Colon (tissue), 2 donors: ENCODE results near the gene UBD.

Experiments used
- FAIRE-seq: peaks from 2 replicates; lab custom pipeline; 2012; peaks lifted over from hg19 to GRCh38; lab: Jason Lieb, UNC
- donor health status: control.
- donor health status: control.

The UBD gene

DNA sequence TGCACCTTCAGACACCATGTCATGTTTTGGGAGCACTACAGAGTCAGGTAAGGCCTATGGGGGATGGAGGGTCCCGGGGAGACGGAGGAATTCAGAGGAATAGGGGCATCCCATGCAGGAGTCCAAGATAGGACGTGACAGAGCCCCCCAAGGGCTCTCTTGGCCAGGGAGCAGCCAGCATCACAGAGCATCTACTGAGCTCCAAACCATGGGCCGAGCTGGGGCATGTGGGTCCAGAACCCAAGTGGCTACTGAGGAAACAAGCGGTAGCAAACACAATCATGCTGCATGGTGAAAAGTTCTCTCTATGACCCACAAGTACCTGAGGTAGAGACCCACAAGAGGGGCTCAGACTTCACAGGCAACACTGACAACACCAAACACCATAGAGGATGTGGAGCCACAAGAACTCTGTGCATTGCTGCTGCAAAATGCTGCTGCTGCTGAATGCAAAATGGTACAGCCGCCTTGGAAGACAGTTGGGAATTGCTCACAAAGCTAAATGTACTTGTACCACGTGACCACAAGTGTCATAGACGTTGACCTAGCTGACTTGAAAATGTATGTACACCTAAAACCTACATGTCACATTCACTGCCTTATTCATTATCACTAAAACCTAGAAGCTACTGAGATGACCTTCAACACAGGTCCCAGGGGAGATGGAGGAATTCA lies 38.4 kb downstream of the UBD start:
- no peak for FAIRE-seq

DNA sequence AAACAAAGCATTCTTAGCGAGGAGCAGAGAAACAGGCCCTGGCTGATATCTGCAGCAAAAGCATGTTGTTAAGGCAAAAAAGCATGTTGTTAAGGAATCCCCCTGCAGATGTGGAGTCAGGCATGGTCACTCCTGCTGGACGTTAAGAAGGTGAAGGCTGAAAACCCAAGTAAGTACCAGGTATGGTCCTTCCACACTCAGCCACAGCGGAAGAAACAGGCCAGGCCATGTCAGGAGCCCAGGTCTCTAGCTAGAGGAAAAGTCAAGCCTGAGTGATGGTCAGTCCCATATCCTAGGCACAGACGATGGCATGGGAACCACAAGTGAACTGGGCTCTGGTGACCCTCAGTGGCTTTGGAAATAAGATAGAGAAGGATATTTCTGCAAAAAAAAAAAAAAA lies 39.3 kb downstream of the UBD start:
- FAIRE-seq, result no peak

DNA sequence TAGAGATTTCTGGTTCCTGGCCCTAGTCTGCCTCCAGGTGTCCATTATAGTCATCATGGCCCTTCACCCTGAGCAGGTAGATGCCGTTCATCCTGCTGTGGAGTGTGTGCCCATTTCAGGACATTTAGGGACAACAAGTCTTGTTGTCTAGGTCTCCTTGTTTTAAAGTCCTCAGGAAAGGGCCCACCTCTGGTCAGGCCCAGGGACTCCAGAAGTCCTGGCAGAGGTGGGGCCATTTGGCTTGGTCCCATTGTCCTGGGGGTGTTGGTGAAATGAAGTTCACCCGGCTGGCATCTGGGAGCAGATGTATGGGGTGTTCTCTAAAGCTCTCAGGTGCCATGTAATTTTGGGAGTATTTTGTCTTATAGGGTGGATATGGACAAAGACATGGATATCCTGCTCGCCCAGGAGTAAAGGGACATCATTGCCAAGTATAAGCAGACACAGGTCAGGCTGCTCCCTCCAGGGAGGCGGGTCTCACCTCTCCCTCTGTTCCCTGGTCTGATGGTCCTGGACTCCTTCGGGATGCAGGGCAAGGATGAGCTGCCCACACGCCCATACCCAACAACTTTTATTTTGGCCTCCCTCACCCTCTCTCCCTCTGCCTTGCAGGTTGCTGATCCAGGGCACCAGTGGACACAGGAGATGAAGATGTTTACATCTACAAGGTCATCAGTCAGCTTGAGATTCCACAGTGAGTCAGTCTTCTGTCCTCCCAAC lies 40.1 kb downstream of the UBD start:
- no peak for FAIRE-seq

- no peak for FAIRE-seq
These were observed 41.6 kb downstream of the UBD start for GRCh38 chr6:29517728-29518440.

GRCh38 chr6:29517245-29517644 lies 42.3 kb downstream of the UBD start:
- FAIRE-seq, result no peak

DNA sequence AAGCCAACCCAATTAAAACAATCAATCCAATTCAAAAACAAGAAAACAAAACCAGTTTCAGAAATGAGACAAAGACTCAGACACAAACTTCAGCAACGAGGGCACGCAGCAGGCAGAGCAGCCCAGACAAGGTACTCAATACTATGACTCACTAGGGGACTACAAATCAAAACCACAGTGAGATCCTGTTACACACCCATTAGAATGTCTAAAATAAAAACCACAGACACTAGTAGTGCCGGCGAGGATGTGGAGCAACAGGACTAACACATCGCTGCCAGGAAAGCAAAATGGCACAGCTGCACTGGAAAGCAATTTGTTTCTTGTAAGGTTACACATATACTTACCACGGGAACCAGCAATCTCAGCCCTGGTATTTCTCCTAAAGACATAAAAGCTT lies 43.4 kb downstream of the UBD start:
- FAIRE-seq, result no peak

- FAIRE-seq, result no peak
These were observed 48.7 kb downstream of the UBD start for GRCh38 chr6:29510746-29511300.

GRCh38 chr6:29510202-29510601 lies 49.3 kb downstream of the UBD start:
- no peak for FAIRE-seq

- FAIRE-seq, result no peak
These were observed 49.8 kb downstream of the UBD start for GRCh38 chr6:29509711-29510110.

GRCh38 chr6:29509239-29509638 lies 50.3 kb downstream of the UBD start:
- FAIRE-seq, result no peak

DNA sequence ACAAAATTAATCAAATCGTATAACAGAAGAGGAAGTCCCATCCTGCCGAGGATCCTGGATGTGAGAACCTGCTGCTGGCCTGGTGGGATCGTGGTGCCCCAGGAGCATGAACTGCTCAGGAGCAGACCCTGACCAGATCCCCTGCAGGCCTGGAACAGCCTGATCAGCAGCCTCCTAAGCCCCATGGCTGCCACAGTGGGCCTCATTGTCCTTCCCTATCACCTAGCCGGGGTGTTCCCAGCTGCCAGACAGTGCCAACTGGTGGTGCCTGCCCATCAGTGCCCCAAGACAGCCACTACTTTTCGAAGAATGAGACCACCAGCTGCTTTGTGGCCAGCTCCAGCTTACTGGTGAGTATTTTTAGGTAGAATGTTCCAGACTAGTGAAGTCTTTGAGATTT lies 52.2 kb downstream of the UBD start:
- no peak for FAIRE-seq

- FAIRE-seq, result no peak
These were observed 53.0 kb downstream of the UBD start for GRCh38 chr6:29506446-29507067.

- FAIRE-seq, result no peak
These were observed 53.7 kb downstream of the UBD start for GRCh38 chr6:29505808-29506207.
